Measurements from ENCODE around the gene ANXA6. TPM values are rescaled to one million over a fixed set of nuclear protein-coding genes. Genes with fewer than 3 reads are reported as not detected.

Gene ANXA6
- total RNA-seq, 4 donors from 2014 or later = 359 to 435 (median 375) TPM

GRCh38 chr5:151130235-151130921 is 27.2 kb downstream of the ANXA6 start:
- ATAC-seq = no peak
- Histone ChIP-seq H3K4me3 (no peak overlapping the region), H3K27me3 (no peaks in the 10 kb centered on the region), H3K27ac (no peak overlapping the region), H3K4me1 (peaks cover 0 to 22% (median 0%) of the 10 kb centered on the region in 3 donors), H3K9me3 (no peaks in the 10 kb centered on the region), H3K36me3 (peaks cover 0 to 99% of the 10 kb centered on the region in 2 donors)
- 93 to 95% methylated on average over 4 to 5 of the region's 8 CpGs for WGBS, 2 donors (ENCODE audit: low coverage in 1 of 2)
- TF ChIP-seq EP300 (IDR thresholded peaks at IDR 0.05) = no peak
- TF ChIP-seq POLR2AphosphoS5 (IDR thresholded peaks at IDR 0.05) = no peak
- TF ChIP-seq POLR2A (IDR thresholded peaks at IDR 0.05) = no peak
- TF ChIP-seq CTCF (IDR thresholded peaks at IDR 0.05) = no peak

GRCh38 chr5:151128817-151129216 is 28.8 kb downstream of the ANXA6 start:
- no peak for TF ChIP-seq POLR2AphosphoS5 (IDR thresholded peaks at IDR 0.05)
- TF ChIP-seq EP300 (IDR thresholded peaks at IDR 0.05) = no peak
- no peaks in the 10 kb centered on the region for H3K27me3 ChIP-seq
- peaks cover 0 to 98% of the 10 kb centered on the region in 2 donors for H3K36me3 ChIP-seq
- H3K4me1 ChIP-seq = peaks cover 0 to 38% (median 6%) of the 10 kb centered on the region in 3 donors
- H3K27ac ChIP-seq = peak overlapping the region in 1 of 4 donors; percentile 3
- WGBS, 2 donors (ENCODE audit: low coverage in 1 of 2) = 59 to 75% methylated on average over 4 of the region's 4 CpGs
- ATAC-seq = no peak
- H3K4me3 ChIP-seq = no peak overlapping the region
- no peaks in the 10 kb centered on the region for H3K9me3 ChIP-seq

- Histone ChIP-seq H3K4me1 (peaks cover 0 to 47% (median 11%) of the 10 kb centered on the region in 3 donors), H3K27me3 (no peaks in the 10 kb centered on the region), H3K27ac (no peak overlapping the region), H3K36me3 (peaks cover 0 to 98% of the 10 kb centered on the region in 2 donors), H3K9me3 (no peaks in the 10 kb centered on the region), H3K4me3 (no peak overlapping the region)
- no peak for ATAC-seq
- TF ChIP-seq POLR2A (IDR thresholded peaks at IDR 0.05) = no peak
- no peak for TF ChIP-seq POLR2AphosphoS5 (IDR thresholded peaks at IDR 0.05)
- 83% methylated on average over 2 of the region's 8 CpGs; no CpG with 5 or more reads in 1 of the 2 donors for WGBS, 2 donors (ENCODE audit: low coverage in 1 of 2)
Measured at GRCh38 chr5:151127926-151128325, 29.7 kb downstream of the ANXA6 start.

GRCh38 chr5:151126199-151126645 is 31.4 kb downstream of the ANXA6 start:
- Histone ChIP-seq H3K4me3 (no peak overlapping the region), H3K27me3 (no peaks in the 10 kb centered on the region), H3K9me3 (no peaks in the 10 kb centered on the region), H3K36me3 (peaks cover 0 to 98% of the 10 kb centered on the region in 2 donors), H3K4me1 (peaks cover 0 to 64% (median 11%) of the 10 kb centered on the region in 3 donors), H3K27ac (peak overlapping the region in 1 of 4 donors; percentile 9)
- 6 to 14% methylated on average over 1 to 4 of the region's 9 CpGs for WGBS, 2 donors (ENCODE audit: low coverage in 1 of 2)
- ATAC-seq = peak; percentile 42
- TF ChIP-seq CTCF (IDR thresholded peaks at IDR 0.05) (peak in 3 of 4 experiments; percentile 81 to 89 (median 87)), POLR2A (IDR thresholded peaks at IDR 0.05) (no peak), EP300 (IDR thresholded peaks at IDR 0.05) (no peak), POLR2AphosphoS5 (IDR thresholded peaks at IDR 0.05) (no peak)

- WGBS, 2 donors (ENCODE audit: low coverage in 1 of 2) = 58 to 92% methylated on average over 2 to 7 of the region's 7 CpGs
Measured at GRCh38 chr5:151125421-151125820, 32.2 kb downstream of the ANXA6 start.

More at GRCh38 chr5:151125421-151125820, 32.2 kb downstream of the ANXA6 start:
- no peaks in the 10 kb centered on the region for H3K9me3 ChIP-seq
- peaks cover 0 to 98% of the 10 kb centered on the region in 2 donors for H3K36me3 ChIP-seq
- H3K4me1 ChIP-seq = peaks cover 0 to 72% (median 11%) of the 10 kb centered on the region in 3 donors
- no peaks in the 10 kb centered on the region for H3K27me3 ChIP-seq
- peak overlapping the region in 1 of 4 donors; percentile 9 for H3K27ac ChIP-seq
- ATAC-seq = no peak
- TF ChIP-seq POLR2AphosphoS5 (IDR thresholded peaks at IDR 0.05) (no peak), POLR2A (IDR thresholded peaks at IDR 0.05) (no peak), CTCF (IDR thresholded peaks at IDR 0.05) (no peak), EP300 (IDR thresholded peaks at IDR 0.05) (no peak)
- no peak overlapping the region for H3K4me3 ChIP-seq

All from gastroesophageal sphincter (tissue), 4 donors.